ENCODE results near the gene AMN.

AMN gene

DNA sequence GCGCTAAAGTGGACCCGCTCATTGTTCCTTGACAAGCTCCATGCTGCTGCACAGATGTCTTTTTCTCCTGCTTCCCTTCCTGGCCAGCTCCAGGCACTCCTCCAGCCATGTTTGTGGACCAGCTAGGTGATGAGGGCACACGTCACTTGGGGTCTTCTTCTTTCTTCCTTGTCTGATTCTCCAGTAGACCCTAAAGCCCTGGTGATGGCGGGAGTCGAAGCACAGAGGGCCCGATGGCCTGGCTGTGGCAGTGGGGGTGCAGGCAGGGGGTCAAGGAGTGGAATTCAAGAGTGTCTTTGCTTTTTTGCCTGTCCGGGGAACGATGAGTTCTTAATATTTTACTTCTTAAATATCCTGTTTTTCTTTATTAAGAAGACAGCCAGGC lies 23.0 kb upstream of the AMN start:
- no peak for DNase-seq

DNA sequence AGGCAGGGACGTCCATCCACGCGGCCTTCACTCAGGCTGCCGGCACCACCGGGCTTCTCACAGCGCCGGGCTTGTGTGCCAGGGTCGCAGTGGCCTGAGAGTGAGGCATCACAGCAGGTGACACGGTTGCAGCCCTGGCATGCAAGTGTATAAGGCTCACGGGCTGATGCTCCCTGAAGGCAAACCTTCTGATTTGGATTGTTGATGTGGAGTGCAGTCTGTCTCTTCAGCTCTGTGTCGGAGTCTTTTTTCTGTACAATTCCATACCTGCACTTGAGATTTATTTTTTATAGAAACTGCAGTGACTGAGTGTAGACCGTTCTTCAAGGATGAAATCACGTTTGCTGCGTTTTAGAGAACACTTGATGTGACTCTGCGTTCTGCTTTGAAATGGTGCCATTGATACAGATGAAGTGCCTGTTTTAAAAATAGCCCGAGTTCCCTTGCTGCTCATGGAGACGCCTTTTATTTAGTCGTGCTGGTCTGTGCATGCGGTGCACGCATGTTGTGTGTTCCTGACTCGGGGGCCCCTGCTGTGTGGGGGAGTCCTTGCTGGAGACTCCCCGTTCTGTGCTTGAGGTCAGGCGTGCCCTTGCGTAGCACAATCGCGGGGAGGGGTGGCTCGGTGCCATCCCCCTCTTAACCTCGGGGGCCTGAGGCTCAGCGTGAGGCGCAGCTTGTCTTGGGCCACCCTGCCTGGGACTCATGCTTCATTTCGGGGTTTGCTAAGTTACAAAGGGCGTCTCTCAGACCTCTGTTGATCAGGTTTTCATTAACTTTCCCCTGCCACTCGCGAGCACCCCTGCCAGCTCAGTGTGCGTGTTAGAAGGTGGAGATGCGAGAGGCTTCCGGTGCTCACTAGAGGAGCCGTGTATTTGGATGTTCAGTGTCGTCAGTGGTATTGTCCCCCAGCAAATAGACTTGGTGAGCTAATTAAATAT lies 21.6 kb upstream of the AMN start:
- DNase-seq = no peak

DNA sequence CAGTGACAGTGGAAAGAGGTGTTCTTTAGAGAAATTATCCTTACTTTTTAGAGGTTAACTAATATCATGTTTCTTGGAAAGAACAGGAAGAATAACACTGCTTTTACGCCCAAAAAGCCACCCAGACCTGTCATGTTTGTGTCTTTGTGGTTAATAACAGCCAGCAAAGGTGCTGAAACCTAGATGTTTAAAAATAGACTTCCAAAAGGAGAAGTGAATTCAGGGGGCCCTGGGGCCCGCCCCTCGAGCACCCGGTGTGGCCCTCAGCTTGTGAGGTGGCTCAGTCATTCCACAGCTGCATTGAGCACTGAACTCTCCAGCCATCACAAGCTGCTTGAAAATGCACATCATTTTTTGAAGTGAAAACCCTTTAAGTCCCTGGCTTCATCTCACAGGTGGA lies 20.8 kb upstream of the AMN start:
- no peak for DNase-seq

DNA sequence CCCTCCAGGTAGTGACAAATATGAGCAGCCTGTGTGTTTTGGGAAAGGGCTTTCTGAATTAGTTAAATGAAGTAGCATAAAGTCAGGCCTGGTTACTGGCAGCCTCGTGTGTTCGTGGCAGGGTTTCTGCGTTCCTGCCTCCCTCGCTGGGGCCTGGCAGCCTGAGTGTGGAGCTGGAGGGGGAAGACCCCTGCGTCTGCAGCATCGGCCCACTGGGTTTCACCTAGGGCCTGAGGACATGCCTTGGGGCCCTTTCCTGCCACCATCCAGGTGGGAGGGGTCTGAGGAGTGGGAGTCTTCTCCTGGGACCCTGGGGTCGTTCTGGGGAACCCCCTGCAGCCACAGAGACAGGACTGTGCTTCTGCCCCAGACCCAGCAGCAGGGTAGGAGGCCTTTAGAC lies 20.4 kb upstream of the AMN start:
- no peak for DNase-seq

DNA sequence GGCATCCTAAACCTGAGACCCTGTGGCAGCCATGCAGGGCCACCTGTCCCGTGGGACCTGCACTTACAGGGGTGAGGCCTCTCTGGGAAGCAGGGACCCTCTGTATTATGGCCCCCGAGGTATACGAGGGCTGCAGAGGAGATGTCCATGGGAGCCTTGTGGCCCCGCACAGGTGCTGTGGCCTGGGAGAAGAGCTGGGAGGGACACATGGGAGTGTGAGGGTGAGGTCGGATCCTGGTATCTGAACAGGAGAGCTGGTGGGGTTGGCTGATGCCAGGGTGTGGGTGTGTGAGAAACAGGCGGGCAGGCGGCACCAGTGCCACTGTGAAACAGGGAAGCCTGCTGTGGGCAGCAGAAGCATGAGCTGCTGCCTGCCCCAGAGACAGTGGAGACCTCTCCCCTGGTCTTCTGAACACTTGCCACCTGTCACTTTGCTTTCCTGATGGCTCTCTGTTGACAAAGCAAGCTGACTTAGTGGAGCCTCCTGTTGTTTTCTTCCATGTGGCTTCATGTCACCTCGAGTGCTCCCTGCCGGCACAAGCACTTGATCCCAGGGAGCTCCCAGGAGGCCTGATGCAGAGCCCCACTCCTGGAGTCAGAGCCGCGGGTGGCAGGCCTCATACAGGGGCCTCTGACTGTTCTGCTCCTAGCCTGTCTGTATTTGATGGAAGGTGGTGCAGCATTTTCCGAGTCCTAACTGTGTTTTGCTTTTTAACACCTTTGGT lies 19.8 kb upstream of the AMN start:
- no peak for DNase-seq

DNA sequence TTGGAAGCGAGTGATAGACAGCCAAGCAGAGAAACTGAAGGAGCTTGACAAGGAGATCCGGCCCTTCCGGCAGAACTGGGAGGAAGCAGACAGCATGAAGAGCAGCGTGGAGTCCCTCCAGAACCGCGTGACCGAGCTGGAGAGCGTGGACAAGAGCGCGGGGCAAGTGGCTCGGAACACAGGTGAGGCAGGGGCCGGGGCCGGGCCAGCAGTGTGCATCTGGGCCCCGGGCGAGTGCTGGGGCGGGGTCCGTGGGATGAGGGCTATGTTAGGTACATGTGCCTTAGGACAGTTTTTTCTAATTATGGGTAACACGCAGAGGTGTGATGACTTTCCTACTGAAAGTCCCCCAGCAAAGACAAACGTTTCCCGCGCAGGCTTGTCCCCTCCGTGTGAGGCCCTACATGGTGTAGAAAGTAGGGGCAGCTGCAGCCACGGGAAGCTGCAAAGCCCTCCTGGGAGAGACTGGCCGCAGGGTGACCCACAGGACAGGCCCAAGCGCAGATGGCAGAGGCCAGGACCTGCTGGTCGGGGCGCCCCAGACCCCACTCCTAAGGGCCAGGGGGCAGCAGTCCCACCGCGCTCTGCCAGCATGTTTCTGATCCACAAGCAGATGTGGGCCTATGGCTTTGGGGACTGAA lies 19.1 kb upstream of the AMN start:
- no peak for DNase-seq

DNA sequence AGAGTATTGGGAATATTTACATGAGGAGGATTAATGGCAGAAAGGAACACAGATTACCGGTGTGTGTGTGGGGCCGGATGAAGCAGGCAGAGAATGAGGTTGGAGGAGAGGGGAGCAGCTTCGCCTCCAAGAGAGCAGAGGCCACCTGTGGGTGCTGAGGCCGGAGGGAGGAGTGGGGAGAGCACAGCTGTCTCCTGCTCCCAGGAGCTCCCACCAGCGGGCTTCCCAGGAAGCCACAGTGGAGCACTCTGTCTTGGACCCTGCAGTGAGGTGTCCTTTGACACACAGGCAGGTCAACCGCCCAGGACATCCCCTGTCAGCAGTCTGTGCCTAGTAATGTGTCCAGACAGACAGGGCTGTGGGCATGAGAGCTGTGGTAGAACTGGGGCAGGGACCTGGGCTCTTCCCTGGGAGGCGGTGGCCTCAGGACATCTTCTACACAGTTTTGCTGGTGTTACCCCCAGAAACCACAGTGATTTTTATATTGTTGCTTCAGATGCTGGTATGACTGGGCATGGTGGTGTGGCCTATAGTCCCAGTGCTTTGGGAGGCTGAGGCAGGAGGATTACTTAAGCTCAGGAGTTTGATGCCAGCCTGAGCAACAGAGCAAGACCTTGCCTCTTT lies 18.5 kb upstream of the AMN start:
- DNase-seq = no peak

DNA sequence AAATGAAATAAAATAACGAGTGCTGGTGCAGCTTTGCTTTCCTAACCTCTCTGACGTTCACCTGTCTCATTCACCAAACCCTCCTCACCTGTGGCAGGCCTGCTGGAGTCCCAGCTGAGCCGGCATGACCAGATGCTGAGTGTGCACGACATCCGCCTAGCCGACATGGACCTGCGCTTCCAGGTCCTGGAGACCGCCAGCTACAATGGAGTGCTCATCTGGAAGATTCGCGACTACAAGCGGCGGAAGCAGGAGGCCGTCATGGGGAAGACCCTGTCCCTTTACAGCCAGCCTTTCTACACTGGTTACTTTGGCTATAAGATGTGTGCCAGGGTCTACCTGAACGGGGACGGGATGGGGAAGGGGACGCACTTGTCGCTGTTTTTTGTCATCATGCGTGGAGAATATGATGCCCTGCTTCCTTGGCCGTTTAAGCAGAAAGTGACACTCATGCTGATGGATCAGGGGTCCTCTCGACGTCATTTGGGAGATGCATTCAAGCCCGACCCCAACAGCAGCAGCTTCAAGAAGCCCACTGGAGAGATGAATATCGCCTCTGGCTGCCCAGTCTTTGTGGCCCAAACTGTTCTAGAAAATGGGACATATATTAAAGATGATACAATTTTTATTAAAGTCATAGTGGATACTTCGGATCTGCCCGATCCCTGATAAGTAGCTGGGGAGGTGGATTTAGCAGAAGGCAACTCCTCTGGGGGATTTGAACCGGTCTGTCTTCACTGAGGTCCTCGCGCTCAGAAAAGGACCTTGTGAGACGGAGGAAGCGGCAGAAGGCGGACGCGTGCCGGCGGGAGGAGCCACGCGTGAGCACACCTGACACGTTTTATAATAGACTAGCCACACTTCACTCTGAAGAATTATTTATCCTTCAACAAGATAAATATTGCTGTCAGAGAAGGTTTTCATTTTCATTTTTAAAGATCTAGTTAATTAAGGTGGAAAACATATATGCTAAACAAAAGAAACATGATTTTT lies 17.1 kb upstream of the AMN start:
- no peak for DNase-seq

DNA sequence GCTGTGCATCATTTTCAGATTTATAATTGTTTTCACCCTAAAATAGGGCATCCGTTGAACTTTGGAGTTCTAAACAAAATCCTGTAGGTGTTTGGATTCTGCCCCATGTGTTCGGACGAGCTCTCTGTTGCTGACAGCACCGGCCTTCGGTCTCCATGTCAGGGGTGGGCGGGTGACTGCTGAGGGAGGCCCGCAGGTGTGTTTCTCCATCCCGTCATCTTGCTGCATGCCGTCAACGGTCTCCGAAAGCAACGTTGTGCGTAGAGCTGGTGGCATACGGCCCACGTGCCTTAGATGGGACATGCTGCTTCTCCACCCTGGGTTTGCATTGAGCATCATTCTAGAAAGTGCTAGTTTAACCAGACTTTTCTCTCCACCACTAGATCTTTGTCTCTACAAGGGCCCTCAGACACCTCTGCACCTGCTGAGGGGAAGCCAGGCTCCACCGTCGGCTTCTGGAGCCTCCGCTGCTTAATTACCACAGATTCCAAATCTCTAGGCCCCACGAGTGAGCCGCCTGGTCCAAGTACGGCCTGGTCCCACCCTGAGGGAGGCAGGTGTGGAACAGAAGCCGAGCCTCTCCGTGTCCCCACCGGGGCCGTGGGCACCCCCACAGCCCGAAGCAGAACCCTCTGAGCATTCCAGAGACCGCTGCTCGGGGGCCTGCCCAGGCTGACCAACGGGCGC lies 15.7 kb upstream of the AMN start:
- no peak for DNase-seq

DNA sequence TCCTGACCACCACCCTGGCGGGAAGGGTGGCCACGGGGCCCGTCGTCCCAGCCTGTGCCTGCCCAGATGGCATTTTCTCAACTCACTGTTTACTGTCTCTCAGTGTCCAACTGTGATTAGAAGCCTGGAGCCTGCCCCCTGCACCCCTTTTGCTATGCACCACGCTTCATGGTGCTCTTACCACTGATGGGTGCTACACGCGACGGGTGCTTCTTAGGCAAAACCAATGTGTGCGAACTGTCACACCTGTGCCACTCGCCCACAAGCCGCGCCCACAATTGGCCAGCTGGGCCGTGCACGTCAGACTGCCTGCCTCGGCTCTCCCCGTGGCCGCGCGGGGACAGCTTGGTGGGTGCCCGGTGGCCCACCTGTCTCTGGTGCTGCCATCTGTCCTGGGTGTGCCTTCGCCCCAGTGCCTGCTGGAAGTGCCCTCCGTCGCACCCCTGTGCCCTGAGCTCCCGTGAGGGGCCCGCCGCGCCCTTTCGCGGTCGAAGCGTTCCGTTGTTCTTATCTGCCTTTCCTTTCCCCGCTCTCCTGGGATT lies 15.1 kb upstream of the AMN start:
- no peak for DNase-seq

DNA sequence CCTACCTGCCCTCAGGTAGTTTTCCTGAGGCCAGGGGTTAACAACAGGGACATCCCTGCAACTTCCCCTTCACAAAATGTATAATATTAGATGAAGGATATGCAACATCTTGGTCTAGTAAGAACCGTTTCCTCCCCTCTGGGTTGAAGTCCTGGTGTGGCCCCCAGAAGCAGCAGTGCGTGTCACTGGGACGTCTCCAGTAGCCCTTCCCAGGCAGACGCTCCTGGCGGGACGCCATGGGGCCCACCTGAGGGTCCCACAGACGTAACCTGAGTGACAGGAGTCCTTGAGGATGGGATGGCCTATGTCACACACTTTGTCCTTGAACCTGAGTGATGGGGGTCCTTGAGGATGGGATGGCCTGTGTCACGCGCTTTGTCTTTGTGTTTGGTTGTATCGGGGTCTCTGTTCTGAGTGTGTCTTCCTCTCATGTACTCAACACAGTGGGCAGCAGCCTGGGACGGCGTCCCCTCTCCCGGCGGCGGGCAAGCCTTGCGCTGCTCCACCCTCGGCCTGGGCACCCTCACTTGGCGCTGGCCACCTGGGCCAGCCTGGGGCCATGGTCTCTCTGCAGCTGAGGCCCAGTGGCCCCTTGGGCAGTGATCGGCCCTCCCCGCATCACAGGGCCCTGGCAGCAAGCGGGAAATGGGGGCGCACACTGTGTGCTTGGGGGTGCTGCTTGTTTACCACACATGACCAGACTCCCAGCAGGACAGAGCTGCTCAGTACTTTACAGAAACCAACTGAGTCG lies 14.3 kb upstream of the AMN start:
- DNase-seq = no peak

DNA sequence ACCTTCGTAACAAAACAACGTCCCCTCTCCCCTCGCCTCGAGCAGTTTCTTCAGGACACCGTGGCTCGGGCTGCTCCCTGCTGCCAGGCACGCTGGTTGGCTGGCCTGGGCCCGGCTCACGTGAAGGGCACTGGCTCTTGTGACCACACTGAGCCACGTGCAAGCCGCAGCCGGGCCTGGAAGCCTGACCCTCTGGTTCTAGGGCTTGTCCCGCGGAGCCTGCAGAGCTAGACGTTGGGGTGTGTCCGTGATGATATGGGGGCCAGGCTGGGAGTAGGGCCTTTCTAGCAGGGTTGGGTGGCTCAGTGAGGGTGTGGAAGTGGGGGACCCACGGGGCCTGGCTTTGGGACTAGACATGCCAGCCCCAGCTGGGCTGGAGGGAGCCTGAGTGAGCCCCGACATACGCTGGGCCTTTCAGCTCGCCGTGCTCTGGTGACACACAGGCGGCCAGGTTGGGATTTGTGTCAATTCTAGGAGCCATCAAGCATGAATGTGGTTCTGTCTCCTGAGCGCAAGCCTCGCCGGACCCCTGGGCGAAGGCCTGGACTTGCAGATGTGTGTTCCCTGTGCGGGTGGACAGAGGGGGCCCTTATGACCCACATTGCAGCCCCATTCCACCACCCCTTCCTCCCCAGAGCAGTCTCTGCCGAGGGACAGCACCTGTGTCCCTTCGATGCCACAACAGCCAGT lies 13.6 kb upstream of the AMN start:
- no peak for DNase-seq

DNA sequence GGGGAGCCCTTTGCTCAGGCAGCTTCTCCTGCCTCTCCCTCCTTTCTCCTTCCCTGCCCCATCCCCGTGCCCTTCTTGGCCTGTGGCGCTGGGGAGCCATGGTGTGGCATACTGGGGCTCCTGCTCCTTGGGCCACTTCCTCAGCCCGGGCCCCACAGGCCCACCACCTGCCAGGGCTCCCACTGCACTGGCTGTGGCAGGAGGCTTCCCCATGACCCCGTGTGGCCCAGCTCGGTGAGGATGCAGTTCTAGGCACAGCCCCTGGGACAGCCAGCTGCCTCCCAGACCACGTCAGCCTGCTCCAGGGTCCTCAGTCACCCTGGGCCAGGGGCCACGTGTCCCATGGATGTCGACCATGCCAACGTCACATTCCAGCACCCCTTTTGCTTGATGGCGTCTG lies 13.0 kb upstream of the AMN start:
- DNase-seq = no peak

DNA sequence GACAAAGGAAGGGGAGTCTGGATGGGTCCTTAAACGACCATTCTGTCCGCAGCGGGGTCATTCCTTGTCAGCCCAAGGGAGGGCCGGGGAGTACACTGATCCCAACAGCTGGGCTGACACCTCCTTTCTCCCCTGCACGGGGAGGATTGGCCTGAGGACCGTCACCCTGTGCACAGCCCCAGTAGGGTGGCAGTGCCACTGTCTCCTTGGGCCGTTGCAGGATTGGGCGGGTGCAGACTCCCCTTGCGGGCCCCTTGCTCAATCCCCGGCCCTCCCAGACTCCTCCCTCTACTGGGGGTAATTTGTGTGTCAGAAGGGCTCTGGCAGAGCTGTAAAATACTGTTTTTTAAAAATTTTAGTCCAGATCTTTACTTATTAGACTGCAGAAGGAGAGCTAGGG lies 12.6 kb upstream of the AMN start:
- no peak for DNase-seq

DNA sequence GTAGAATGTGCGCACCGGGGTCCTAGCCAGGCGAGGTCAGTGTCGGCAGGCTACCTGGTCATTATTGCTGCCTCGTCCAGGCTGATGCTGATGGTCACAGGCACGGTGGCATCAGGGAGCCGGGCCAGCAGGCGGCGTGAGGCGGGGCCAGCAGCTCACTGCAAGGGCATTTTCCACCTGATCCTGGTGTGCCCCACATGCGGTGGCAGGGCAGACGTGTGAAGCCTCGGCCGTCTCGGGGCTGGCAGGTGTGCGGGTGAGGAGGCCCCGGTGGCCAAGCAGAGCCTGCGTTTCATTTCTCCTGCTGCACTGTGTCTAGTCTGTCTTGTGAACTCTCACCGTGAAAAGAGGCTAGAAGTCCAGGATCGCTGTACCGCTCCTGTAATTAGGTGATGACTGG lies 12.0 kb upstream of the AMN start:
- no peak for DNase-seq

DNA sequence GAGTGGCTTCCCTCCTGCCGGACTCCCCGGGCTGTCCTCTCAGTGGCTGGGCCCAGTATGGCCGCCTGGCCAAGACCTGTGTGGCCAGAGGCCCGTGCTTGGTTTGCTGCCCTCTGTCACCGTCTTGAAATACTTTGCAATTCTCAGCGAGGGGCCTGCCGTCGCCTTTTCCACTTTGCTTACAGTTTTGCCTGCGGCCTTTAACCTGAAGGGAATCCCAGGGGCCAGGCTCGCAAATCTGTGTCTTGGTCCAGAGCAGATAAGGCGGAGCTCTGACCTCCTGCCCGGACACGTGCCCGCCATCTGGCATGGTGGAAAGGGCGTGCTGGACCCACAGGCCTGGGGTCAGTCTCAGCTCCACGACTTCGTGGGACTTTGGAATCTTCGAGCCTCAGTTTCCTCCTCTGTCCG lies 10.9 kb upstream of the AMN start:
- DNase-seq = no peak

DNA sequence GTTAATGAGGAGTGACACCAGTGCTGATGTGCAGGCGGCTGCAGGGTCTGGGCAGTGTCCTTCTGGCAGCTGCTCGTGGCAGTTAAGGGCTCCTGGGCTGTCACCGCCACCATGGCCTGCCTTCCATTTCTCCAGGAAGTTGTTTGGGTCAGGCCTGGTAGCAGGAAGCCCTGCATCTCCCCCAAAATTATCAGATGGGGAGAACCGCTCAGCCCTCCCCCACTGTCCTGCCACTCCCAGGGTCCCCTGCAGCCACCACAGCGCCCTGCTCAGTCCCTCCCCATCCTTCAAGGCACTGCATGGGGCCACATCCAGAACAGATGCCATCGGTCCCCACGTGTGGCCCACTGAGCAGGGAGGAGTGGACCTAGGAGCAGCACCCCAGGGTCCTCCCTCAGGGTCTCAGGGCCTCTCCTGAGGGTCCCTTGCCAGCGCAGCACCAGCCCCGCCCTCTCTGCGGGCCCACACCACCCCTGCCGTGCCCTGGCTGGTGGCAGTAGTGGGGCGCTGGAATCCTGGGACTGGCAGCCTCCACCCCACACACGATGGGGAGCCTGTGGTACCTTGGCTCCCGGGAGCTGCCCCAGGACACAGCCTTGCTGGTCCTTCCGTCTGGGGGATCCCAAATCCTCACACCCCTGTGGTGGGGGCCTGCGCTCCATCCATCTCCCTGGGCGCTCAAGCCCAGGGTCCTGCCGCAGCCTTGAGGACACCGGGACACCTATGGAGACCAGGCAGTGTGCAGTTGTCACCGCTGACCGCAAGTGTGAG lies 10.3 kb upstream of the AMN start:
- no peak for DNase-seq

DNA sequence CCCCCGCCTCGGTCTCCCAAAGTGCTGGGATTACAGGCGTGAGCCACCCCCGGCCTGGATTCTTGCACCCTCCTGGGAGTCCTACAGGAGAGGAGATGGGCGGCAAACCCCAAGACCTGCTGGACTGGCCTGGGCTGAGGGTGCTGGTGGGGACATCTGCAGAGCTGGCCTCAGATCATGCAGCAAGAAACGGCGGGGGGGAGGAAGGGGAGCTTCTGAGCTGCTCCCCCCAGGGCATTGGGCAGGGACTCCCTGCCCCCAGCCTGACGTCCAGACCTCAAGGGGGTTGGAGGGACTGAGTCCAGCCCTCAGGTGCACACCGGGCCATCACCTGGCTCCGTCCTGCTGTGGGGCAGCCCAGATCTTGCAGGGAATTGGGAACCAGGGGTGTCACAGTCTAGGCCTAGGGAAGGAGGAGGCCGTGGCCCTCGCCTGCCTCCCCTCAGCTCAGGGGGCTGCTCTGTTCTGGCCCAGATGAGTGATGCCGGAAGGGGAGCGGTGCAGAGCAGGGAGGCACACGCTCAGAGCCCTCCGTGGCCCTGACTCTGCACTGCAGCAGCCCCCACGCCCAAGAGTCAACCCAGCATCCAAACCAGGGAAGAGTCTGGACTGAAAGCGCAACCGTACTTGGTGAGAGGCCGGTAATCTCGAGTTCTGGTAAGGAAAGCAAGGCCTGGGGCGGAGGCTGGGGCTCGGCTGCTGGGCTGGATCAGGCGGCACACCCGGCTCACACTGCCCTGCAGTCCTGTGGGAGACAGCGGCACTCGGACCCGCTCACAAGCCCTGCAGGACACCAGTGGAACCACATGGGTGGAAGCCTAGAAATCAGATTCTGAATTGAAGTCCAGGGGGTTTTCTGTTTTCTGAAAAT lies 8.9 kb upstream of the AMN start:
- no peak for DNase-seq

Measured in AML-193 (cell line).